Activated naive CD8-positive, alpha-beta T cell treated with anti-CD3 and anti-CD28 coated beads, Interleukin-2, amount 10 ng/mL, durations not matched to agents 7 days and 5 days (primary cell): ENCODE measurements around the gene LONP1. TPM values are rescaled to one million over a fixed set of nuclear protein-coding genes. Genes with fewer than 3 reads are reported as not detected.
"Not testable (repeated sequence)": the region's sequence is repeated elsewhere in the genome, so short reads cannot be mapped to it uniquely, and the experiment has no call there.

ENCODE experiments used
- ATAC-seq: fragments of 150-1000 bp; cut with Tn5 transposase; one replicate; pipeline ENCODE4 v1.10.0; 2021; ENCODE audit warnings: low read depth, moderate library complexity
- POLR2A ChIA-PET: fragments of 350-600 bp; sonication (Branson Sonifier 250); formaldehyde crosslinking; loops from one replicate; lab custom pipeline; 2021; ENCODE audit warnings: antibody characterized with exemption; lab: Charles Lee
- DNase-seq: peaks from one replicate; pipeline ENCODE4 v3.0.0; 2021
- H3K27ac Mint-ChIP-seq: one replicate; pipeline ENCODE4 v1.8.0; 2022; ENCODE audit warnings: mild to moderate bottlenecking, mixed read lengths
- H3K27me3 Mint-ChIP-seq: one replicate; pipeline ENCODE4 v1.8.0; 2022; ENCODE audit warnings: mild to moderate bottlenecking, moderate library complexity, mixed read lengths
- H3K36me3 Mint-ChIP-seq: one replicate; pipeline ENCODE4 v1.8.0; 2021; ENCODE audit warnings: mild to moderate bottlenecking, mixed read lengths
- H3K4me1 Mint-ChIP-seq: one replicate; pipeline ENCODE4 v1.8.0; 2021; ENCODE audit warnings: mixed read lengths
- H3K4me3 Mint-ChIP-seq: one replicate; pipeline ENCODE4 v1.8.0; 2022; ENCODE audit warnings: mild to moderate bottlenecking, moderate library complexity, mixed read lengths
- H3K9me3 Mint-ChIP-seq: one replicate; pipeline ENCODE4 v1.8.0; 2021; ENCODE audit warnings: mixed read lengths
- total RNA-seq, 2 experiments: library from RNA; stranded (reverse); gene quantifications; one replicate each; pipeline ENCODE4 v1.2.3, GENCODE V29; 2021

Gene LONP1
- total RNA-seq, 2 experiments from 2014 or later, result 112 to 120 TPM

DNA sequence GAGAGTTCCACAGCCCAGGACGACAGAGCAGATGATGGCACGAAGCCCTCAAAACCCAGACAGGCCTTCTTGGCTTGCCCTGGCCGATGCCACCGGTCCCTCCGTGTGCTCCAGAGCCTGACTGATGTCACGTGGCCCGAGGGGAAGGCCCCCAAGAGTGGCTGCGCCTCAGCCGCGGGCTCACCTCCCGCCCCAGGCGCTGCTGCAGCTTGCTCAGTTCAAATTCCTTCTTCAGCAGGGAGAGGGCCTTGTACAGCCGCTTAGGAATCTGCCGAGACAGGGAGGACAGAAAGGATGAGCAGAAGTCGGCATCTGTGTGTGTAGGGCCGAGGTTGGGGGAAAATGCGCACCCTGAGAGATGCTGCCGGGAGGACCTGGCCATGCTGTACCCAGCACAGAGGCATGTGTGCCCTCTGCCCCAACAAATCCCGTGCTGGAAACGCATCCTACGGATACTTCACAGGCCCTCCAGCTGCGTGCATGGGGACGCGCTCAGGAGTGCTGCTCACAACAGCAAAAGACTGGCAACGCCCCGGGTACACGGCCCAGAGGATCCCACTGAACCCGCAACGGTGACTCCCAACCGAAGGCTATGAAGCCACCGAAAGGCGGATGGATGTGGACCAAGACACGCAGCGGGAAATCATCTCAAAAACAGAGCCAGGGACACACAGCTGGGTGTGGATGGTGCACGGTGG, 12.9 kb downstream of the LONP1 start:
- Mint-ChIP-seq H3K27ac (no peak overlapping the region), H3K4me3 (no peak overlapping the region), H3K9me3 (no peaks in the 10 kb centered on the region), H3K36me3 (peaks cover 10% of the 10 kb centered on the region), H3K27me3 (no peaks in the 10 kb centered on the region), H3K4me1 (no peaks in the 10 kb centered on the region)
- POLR2A ChIA-PET, result interaction anchor here (3.0 kb wide), 1 partner anchor 11 kb away, joined by 18 read pairs; no protein-coding TSS in a partner anchor
- DNase-seq (no peak), ATAC-seq (no peak)

DNA sequence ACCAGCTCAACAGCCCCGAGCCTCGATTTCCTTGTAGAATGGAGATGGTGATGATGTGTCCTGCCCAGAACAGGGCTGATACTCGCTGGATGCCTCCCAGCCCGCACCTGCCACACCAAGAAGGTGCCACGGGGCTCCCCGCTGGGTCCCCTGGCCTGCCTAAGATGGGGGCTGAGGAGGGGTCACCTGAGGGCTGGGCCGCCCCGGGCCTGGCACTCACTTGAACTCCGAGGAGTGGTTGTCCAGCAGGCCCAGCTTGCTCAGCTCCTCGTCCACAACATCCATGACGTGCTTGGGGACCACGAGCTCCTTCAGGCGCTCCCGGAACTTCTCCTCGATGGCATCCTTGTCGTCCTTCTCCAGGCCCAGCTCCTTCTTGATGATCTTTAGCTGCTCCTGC, 14.4 kb downstream of the LONP1 start:
- Mint-ChIP-seq H3K4me3 (no peak overlapping the region), H3K36me3 (peaks cover 19% of the 10 kb centered on the region), H3K9me3 (no peaks in the 10 kb centered on the region), H3K27ac (no peak overlapping the region), H3K27me3 (no peaks in the 10 kb centered on the region), H3K4me1 (no peaks in the 10 kb centered on the region)
- POLR2A ChIA-PET, result no interaction called here
- ATAC-seq, result no peak
- DNase-seq, result no peak

DNA sequence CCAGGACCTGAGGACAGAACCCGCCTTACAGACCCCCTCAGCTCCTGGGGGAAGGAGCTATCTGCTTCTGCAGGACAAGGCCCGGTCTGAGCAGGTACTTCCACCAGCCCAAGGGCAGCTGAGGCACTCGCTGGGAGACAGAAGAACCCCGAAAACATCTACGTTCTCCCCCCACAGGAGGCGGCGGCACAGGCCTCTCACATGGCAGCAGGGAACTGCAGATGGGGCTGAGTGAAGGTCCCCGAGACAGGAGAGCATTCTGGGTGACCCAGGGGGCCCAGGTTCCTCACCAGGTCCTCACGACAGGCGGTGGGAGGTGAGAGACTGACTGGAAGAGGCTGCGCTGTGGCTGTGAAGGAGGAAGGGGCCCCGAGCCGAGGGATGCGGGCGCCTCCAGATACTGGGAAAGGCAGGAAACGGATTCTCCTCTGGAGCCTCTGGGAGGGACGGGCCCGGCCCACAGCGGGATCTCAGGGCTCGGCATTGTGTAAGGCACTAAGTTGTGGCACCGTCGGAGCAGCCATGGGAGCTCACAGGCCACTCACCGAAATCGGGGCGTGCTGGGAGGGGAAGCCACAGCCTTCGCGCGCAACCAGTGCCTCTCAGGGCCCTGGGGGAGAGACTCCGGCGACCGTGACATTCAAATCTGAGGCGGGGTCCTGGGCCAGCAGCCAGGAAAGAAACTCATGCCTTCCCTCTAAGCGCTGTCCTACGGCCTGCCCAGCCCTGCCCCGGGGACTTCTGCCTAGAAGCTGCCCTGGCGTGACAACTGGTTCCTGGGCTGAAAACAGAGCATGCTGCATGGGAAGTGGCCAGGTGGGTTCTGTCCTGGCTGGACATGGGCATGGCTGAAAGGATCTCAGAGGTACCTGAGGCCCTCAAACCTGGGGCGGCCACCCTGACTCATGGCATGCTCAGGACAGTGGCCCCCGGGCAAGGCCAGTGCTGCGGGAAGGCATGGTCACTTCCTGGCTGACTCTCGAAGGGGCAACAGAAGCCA, 15.8 kb downstream of the LONP1 start:
- peaks cover 20% of the 10 kb centered on the region for H3K36me3 Mint-ChIP-seq
- DNase-seq (no peak), ATAC-seq (no peak)
- no peak overlapping the region for H3K27ac Mint-ChIP-seq
- no peaks in the 10 kb centered on the region for H3K4me1 Mint-ChIP-seq
- H3K9me3 Mint-ChIP-seq, result no peaks in the 10 kb centered on the region
- H3K27me3 Mint-ChIP-seq, result no peaks in the 10 kb centered on the region
- POLR2A ChIA-PET, result no interaction called here
- H3K4me3 Mint-ChIP-seq, result no peak overlapping the region

DNA sequence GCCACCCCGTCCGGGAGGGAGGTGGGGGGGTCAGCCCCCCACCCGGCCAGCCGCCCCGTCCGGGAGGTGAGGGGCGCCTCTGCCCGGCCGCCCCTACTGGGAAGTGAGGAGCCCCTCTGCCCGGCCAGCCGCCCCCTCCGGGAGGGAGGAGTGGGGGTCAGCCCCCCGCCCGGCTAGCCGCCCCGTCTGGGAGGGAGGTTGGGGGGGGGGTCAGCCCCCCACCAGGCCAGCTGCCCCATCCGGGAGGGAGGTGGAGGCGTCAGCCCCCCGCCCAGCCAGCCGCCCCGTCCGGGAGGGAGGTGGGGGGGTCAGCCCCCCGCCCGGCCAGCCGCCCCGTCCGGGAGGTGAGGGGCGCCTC, 17.9 kb downstream of the LONP1 start:
- POLR2A ChIA-PET, result interaction anchor here (0.6 kb wide), 1 partner anchor 15 kb away, joined by 3 read pairs; no protein-coding TSS in a partner anchor
- not testable (repeated sequence) for ATAC-seq, H3K4me3 Mint-ChIP-seq, H3K27me3 Mint-ChIP-seq, DNase-seq, H3K9me3 Mint-ChIP-seq, H3K27ac Mint-ChIP-seq, H3K4me1 Mint-ChIP-seq
- H3K36me3 Mint-ChIP-seq, result peaks cover 22% of the 10 kb centered on the region

DNA sequence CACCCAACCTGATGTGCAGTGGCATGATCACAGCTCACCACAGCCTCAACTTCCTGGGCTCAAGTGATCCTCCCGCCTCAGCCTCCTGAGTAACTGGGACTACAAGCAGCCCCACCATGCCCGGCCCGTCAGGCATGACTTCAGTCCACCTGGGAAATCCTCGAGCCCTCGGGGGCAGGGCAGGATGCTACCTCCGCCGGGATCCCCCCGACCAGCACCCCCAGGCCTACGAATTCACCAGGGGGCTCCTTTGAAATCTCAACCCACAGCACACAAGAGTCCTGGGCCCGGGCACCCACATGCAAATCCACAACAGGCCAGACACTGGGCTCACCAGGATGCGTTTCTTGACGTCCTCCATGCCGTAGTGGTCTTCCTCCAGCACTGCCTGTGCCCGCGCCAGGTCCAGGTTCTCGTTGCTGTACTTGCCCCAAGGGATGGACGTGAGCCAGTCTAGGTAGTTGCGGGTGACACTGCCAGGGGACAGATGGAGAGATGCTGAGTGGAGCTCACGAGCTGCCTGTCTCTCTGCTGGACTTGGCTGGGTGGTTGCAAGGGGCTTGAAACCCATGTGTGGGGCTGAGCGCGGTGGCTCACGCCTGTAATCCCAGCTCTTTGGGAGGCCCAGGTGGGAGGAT, 19.4 kb downstream of the LONP1 start:
- POLR2A ChIA-PET, result interaction anchor here (1.0 kb wide), 1 partner anchor 10 kb away, joined by 4 read pairs; no protein-coding TSS in a partner anchor
- Mint-ChIP-seq H3K9me3 (no peaks in the 10 kb centered on the region), H3K36me3 (peaks cover 19% of the 10 kb centered on the region), H3K27ac (no peak overlapping the region), H3K27me3 (no peaks in the 10 kb centered on the region), H3K4me1 (no peaks in the 10 kb centered on the region), H3K4me3 (no peak overlapping the region)
- ATAC-seq (no peak), DNase-seq (no peak)

DNA sequence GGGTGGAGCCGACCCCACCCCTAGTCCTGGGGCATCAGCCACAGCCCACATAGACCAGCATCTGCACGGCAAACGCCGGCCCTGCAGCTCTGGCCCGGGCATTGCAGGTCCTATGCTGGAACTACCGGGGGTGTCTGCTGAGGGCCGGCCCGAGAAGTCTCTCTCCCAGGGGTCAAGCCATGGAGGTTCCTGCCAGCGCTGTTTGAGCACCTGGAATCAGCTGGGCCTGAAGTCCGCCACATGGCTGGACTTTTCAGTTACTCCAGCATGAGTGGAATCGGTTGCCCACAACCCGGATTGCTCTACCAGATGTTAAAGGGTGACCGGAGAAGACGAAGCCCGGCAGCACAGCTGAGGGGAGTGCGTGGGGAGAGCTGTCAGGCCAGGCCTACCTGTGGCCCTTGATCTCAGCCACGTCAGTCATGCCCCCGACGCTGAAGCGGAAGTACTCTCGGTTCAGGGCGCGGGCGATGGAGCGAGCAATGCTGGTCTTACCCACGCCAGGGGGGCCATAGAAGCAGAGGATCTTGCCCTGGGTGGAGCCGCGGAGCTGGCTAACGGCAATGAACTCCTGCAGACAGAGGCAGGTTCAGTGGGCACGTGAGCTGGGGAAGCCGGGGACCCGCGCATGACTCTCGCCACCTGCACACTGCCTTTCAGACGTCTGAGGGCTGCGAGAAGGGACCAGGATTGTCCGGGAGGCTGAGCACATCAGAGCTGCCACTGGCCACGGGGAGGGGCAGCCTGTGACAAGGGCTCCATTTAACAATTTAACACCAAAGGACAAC, 21.1 kb downstream of the LONP1 start:
- H3K36me3 Mint-ChIP-seq, result peaks cover 19% of the 10 kb centered on the region
- no peaks in the 10 kb centered on the region for H3K9me3 Mint-ChIP-seq
- H3K27ac Mint-ChIP-seq, result no peak overlapping the region
- no peaks in the 10 kb centered on the region for H3K4me1 Mint-ChIP-seq
- H3K27me3 Mint-ChIP-seq, result no peaks in the 10 kb centered on the region
- no peak for DNase-seq
- POLR2A ChIA-PET, result no interaction called here
- no peak overlapping the region for H3K4me3 Mint-ChIP-seq
- ATAC-seq, result no peak

DNA sequence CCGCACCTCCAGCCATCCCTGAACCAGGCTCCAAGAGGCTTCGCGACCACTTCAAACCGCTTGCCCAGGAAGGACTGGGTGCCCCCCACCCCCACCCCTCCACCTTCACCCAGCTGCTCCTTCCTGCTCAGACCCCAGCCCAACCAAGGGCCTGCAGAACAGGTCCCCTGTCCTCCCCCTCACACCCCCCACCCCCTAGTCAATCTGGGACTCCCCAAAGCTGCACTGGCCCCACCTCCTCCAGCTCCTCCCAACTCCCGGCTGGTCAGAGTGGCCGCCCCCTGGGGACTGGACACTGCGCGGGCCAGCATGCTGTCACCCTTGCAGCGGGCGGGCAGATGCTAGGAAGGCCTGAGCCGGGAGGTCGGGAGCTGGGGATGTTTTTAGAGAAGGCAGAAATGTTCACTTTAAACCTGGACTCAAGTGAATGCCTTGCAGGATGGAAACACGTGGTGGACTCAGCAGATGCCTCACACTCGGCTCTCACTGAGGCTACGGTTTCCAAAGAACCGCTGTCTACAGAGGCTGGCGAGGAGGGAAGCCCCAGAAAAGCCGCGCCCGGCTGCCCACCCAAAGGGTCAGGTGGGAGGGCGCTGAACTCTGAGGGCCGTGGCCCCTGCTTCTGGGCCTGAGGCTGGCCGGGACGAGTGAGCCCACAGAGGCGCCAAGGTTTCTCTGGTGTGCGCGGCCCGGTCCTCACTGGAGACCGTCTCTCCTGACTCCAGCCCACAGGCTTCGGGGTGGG, 21.9 kb downstream of the LONP1 start:
- POLR2A ChIA-PET, result no interaction called here
- Mint-ChIP-seq H3K36me3 (peaks cover 15% of the 10 kb centered on the region), H3K4me3 (no peak overlapping the region), H3K9me3 (no peaks in the 10 kb centered on the region), H3K27me3 (no peaks in the 10 kb centered on the region), H3K4me1 (no peaks in the 10 kb centered on the region), H3K27ac (no peak overlapping the region)
- ATAC-seq, result no peak
- no peak for DNase-seq

DNA sequence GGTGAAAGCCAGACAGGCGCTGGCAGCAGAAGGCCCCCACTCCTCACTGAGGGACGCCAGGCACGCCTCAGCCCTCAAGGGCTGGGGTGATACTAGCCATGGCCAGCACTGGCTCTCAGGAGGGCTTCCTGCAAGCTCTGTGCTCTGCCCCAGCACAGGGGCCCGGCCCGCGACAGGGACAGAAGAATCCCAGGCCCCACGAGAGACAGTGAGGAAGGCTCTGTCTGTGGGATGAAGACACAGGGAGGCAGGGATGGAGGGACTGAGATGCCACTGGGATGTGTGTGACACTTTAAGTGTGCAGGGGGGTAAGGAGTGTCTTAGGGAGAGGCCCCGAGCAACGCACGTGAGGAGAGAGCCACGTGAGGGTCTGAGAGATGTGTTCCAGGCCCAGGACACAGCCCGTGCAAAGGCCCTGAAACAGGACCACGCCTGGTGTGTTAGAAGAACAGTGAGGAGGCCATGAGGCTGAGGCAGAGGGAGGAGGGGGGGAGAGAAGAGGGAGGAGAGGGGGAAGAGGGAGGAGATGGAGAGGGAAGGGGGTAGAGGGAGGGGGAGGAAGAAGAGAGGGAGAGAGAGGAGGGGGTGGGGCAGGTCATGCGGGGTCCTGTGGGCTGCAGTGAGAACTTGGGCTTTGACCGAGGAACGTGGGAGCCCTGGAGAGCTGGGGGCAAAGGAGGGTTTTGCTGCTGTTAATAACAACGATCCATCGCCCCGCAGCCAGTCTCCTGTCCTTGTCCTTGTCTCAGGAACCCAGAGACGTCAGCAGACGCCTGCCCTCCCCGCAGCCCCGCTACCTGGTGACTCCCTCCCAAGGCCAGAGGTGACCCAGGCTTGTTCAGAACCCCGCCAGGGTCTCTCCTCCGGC, 22.7 kb downstream of the LONP1 start:
- no peak for ATAC-seq
- no peak overlapping the region for H3K4me3 Mint-ChIP-seq
- H3K4me1 Mint-ChIP-seq, result peaks cover 2% of the 10 kb centered on the region
- no peaks in the 10 kb centered on the region for H3K27me3 Mint-ChIP-seq
- H3K27ac Mint-ChIP-seq, result no peak overlapping the region
- no peaks in the 10 kb centered on the region for H3K9me3 Mint-ChIP-seq
- POLR2A ChIA-PET, result no interaction called here
- H3K36me3 Mint-ChIP-seq, result peaks cover 19% of the 10 kb centered on the region
- no peak for DNase-seq

DNA sequence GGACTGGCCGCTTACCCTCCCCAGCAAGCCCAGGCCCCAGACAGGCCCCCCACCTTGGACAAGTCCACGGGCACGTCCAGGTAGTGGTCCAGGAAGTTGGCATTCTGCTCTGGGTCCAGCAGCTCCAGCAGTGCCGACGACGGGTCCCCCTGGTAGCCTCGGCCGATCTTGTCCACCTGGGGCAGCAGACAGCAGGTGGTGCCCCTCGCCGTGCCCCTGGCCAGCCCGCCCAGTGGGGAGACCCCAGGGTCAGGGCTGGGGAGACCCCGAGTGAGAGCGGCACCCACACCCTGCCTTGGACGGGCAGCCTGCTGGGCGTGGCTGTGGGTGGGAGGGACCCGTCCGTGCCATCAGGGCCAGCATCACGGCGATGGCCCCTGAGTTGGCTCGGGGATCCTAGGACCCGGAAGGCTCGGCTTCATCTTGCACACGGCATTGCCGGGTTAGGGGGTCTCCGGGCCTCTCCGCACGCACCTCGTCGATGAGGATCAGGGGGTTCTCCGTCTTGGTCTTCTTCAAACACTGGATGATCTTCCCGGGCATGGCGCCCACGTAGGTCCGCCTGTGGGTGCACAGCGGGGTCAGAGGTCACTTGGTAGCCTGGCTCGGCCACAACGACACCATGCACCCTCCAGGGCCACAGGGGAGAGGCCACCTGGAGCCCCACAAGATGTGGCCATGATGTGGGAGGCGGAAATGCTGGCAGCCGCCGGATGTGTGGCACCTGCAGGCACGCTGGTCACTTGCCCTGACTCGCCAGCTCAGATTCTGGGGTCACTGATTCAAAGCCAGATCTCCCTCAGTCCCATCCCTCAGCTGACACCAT, 23.5 kb downstream of the LONP1 start:
- no peaks in the 10 kb centered on the region for H3K27me3 Mint-ChIP-seq
- DNase-seq, result no peak
- ATAC-seq, result no peak
- H3K9me3 Mint-ChIP-seq, result no peaks in the 10 kb centered on the region
- H3K36me3 Mint-ChIP-seq, result peaks cover 16% of the 10 kb centered on the region
- peaks cover 4% of the 10 kb centered on the region for H3K4me1 Mint-ChIP-seq
- H3K4me3 Mint-ChIP-seq, result no peak overlapping the region
- POLR2A ChIA-PET, result no interaction called here
- H3K27ac Mint-ChIP-seq, result no peak overlapping the region

DNA sequence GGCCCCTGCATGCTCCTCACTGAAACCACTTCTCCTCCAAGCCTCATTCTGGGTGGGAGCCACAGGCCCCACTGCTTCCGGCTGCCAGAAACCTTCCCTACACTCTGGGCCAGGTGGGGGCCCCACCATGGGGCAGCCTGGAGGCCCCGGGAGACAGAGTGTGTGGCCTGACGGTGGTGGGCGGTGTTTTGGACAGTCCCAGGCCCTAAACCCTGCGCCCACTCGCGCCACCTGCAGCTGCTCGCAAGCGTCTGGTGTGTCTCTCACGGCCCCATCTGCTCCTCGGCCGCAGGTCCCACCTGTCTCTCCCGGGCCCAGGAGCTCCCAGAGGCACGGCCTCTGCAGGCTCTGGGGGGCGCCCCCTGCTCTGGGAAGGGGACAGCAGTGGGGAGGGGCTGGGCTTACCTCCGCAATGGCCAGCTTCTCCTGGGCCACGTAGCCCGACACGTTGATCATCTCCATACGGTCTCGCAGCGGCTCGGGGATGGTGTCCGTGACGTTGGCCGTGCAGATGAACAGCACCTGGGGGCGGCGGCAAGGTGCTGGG, 24.2 kb downstream of the LONP1 start:
- POLR2A ChIA-PET, result no interaction called here
- no peak overlapping the region for H3K27ac Mint-ChIP-seq

More for the DNA sequence above, 24.2 kb downstream of the LONP1 start:
- Mint-ChIP-seq H3K4me1 (peaks cover 7% of the 10 kb centered on the region), H3K36me3 (peaks cover 16% of the 10 kb centered on the region), H3K27me3 (no peaks in the 10 kb centered on the region), H3K9me3 (no peaks in the 10 kb centered on the region), H3K4me3 (no peak overlapping the region)
- ATAC-seq, result no peak
- no peak for DNase-seq
